ENCODE measurements around the gene TTC24.
A peak's percentile ranks its signal among the peaks of the same experiment; 100 is the strongest.
"Not testable (repeated sequence)": the region's sequence is repeated elsewhere in the genome, so short reads cannot be mapped to it uniquely, and the experiment has no call there.

Gene TTC24

DNA sequence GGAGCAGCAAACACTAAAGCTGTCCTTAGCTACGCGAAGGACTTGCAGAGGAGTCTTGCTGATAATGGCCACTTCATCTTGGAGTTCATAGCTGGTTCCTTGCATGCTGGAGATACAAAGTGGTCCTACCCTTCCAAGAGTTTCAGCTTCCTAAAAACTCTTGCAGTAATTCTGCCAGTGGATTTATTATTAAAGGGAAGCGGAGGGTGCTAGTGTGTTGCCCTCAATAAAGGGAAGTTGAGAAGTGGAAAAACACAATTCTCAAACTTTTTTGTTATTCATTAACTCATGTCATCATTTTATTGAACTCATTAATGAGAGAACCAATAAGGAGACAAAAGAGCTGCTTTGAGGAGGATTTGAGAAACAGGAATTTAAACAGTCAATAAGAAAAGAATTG is 33.1 kb downstream of the TTC24 start:
- no peak for DNase-seq

DNA sequence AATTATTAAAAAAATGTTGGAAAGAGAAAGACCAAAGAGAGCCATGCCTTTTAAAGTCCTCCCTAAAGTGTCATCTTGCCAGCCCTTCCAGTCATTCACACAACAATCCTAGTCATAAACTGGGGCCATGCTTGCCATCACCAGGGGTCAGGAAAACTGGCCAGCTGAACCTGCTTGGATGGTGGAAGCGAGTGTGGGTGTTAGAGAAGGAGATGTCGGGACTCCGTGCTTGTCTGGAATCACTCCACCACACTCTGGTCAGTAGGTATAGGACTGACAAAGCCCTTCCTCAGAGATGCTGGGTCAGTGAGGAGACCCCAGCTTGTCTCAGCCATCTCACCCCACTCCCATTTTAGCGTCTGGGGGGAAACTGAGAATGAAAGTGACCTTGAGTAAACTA is 36.4 kb downstream of the TTC24 start:
- DNase-seq: no peak

DNA sequence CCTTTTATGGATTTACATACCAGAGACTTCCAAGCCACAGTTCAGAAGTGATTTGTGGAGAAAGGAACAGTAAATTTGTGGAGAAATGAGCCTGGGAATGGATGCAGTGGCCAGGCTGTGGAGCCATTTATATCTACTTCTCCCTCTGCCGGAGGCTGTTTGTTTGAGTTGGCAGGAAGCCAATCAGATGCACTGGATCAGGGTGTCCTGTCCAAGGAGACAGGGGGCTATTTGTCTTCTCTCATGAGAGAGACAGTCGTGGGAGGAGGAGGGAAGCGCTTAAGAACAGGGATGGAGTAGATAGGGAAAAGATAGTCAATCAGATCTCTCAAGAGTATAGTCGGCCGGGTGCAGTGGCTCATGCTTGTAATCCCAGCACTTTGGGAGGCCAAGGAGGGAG is 36.9 kb downstream of the TTC24 start:
- peak; percentile 90 for DNase-seq

DNA sequence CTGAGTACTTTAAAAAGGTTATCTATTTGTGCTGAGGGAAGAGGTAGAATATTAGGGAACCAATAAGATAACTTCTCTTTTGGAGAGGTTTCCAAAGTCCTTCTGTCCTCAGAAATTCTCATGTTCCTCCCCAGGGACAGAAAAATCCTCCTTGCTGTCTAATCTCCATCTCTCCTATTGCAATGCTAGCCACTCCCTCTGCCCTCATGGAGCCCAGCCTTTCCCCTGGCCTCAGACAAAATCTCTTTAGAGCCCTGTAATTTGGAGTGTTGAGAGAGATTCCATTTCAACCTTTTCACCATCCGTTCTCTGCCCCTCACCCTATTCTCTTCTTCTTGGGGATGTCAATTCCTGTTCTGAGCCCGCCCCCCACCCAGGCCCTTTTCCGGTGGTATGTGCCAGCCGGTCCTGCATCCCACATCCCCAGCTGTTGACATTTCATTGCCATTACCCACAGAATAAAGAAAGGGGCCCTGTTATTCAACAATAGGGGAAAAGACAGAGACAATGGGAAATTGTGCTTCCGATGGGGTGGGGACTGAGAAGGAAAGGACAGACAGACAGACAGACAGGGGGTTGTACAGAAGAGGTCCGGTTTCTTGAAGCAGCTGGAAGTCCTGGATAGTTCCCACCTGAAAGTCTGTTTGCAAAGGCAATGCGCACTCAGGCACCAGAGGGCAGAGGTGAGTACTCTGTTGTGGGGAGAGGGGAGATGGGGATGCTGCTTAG is 39.5 kb downstream of the TTC24 start, which contains the start of gene HAPLN2:
HAPLN2 (plus strand) TSS at position 563 of the 729 bp plus-strand sequence. CDS start 4,076 bp downstream, outside the sequence.
- DNase-seq: peak; percentile 71

DNA sequence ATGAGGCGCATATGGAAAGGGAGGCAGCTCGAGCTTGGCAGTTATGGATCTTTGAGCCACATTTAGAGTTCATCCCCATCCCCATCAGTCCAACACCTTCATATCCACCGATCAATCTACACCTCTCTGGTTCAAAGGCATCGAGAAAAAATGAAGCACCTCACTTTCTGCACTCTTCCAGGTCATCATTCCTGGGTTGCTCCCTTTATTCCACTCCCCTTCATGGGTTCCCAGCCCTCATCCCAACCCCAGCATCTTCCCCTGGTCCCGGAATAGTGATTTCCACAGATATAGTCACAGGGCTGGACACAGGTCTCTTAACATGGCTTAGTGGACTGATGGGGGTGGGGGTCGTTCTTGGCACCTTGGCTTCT is 40.0 kb downstream of the TTC24 start:
- no peak for DNase-seq

DNA sequence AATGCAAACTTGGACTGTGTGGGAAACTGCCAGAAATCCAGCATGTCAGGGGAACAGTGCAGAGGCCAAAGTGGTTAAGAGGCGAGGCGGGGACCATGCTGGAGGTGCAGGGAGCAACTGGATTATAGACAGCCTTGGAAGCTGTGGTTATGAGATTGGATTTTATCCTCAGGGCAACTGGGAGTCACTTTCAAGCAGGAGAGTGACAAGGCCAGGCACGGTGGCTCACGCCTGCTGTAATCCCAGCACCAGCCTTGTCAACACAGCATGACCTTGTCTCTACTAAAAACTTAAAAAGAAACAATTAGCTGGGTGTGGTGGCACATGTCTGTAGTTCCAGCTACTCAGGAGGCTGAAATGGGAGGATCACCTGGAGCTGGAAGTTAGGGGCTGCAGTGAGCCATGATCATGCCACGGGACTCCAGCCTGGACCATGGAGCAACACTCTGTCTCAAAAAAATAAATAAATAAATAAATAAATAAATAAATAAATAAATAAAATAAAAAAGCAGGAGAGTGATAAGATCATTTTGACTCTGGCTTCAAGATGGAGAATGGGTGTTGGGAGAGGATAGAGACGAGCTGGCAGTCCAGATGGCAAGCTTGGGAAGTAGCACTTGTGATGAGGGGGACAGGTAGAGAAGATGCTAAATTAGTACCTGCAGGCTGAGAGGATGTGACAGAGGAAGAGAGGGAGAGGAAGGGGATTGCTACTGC is 43.2 kb downstream of the TTC24 start:
- peak; percentile 20 for DNase-seq

DNA sequence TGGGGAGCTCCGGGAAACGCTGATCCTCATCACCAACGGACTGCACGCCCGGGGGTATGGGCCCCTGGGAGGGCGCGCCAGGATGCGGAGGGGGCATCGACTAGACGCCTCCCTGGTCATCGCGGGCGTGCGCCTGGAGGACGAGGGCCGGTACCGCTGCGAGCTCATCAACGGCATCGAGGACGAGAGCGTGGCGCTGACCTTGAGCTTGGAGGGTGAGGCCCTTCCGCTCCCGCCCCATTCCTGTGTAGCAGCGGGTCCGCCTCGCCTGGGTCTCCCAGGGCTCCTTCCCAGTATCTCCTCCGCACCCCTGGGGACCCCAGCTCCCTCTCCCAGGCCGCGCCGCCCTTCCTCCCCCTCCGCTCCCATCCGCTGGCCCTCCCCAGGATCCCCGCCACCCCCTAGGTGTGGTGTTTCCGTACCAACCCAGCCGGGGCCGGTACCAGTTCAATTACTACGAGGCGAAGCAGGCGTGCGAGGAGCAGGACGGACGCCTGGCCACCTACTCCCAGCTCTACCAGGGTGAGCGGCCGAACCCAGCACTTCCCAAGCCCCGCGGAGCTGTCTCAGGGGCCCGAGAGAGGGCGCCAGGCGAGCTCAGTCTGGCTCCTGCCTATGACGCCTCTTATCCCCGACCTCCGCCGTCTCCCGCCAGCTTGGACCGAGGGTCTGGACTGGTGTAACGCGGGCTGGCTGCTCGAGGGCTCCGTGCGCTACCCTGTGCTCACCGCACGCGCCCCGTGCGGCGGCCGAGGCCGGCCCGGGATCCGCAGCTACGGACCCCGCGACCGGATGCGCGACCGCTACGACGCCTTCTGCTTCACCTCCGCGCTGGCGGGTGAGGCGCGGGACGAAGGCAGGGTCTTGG is 44.7 kb downstream of the TTC24 start:
- DNase-seq: peak; percentile 75

DNA sequence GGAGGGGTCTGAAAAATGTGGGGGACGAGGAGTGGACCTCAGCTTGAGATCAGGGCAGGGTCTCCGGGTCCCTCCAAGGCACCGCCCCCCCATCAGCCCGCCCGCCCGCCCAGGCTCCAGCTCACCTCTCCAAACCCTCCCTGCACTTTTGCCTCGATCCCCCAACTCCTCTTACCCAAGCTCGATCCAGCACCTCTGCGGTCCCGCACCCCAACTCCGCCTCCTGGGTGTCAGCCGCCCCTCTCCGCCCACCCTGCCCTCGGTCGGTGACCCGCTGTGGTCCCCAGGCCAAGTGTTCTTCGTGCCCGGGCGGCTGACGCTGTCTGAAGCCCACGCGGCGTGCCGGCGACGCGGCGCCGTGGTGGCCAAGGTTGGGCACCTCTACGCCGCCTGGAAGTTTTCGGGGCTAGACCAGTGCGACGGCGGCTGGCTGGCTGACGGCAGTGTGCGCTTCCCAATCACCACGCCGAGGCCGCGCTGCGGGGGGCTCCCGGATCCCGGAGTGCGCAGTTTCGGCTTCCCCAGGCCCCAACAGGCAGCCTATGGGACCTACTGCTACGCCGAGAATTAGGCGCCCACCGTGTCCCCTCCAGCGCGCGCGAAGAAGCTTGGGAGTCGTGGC is 45.4 kb downstream of the TTC24 start:
- DNase-seq: peak; percentile 33

DNA sequence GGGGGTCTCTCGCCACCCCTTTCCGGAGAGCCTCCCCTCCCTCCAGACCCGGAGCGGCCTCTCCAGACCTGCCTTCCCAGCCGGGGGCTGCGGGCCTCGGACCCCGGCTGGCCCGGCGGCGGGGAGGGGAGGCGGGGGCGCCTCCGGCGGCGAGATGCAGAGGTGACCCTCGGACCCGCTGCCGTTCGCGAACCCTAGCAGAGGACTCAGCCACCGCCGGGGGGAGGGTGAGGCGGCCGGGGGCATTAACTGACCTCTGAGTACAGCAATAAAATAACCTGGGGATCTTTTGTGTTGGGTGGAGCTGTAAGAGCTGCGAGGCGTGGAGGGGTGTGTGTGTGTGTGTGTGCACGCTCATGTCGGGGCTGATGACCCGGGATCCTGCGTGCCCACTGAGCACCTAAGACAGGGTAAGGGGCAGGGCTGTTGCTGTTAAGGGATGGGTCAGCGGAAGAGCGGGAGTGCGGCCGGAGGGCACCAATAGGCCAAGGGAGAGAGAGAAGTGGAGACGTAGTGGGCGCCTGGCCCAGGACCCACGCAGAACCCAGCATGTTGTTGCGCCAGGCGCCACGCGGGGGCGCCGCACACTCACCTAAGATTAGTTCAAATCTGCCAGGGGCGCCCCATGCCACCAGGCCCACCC is 46.0 kb downstream of the TTC24 start:
- peak; percentile 67 for DNase-seq

DNA sequence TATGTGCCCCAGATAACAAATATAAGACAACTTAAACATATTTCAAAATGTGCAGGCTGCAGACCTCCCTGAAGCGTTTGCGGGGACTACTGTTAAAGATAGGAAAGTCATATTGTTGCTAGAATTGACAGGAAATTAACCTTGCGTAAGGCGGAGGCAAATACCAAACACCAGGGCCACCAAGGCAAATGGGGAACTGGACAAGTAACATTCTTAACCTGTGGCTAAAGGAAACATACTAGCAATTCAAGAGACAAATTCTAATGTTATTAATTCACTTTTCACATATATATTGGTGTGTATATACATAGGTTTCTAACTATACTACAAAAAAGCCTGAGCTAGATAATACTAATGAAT is 46.5 kb downstream of the TTC24 start:
- DNase-seq: no peak

DNA sequence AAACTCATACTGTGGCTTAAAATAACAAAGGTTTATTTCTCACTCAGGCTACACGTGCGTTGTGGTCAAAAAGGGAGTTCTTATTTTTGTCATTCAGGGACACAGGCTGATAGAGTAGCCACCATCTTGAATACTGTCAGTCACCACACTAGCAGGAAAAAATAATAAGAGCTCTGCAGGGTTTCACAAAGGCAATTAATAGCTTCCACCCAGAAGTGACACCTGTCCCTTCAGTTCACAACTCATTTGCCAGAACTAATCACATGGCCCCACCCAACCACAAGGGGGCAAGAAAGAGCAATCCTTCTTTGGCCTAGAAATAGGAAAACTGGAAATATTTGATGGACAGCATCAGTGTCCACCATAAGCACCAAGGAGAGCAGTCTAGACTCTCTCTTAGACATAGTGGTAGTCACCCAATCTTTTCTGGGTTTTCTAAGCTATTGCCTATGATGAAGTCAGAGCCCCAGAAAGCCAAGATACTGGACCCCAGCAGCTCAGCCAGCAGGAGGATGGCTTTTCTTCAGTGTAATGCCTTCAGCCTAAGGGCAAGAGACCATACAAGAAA is 47.9 kb downstream of the TTC24 start:
- peak; percentile 75 for DNase-seq

DNA sequence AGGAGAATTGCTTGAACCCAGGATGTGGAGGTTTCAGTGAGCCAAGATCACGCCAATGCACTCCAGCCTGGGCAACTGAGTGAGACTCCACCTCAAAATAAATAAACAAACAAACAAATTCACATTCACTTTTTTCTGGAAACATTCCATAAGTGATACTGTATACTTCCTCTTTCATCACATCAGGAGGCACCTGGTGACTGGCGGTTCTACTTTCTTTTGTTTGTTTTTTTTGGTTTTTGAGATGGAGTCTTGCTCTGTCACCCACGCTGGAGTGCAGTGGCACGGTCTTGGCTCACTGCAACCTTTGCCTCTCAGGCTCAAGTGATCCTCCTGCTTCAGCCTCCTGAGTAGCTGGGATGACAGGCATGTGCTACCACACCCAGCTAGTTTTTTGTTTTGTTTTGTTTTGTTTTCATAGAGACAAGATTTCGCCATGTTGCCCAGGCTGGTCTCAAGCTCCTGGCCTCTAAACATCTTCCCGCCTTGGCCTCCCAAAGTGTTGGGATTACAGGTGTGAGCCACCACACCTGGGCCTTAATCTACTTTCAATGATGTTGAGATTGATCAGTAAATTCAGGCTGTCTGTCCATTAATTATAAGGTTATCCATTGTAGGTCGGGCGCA is 50.4 kb downstream of the TTC24 start:
- no peak for DNase-seq

DNA sequence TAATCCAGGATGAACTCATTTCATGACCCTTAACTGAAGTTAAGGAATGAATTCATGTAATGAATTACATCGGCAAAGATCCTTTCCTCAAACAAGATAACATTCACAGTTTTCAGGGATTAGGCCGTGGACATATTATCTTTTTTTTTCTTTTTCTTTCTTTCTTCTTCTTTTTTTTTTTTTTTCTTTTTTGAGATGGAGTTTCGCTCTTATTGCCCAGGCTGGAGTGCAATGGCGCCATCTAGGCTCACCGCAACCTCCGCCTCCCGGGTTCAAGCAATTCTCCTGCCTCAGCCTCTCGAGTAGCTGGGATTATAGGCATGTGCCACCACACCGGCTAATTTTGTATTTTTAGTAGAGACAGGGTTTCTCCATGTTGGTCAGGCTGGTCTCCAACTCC is 51.6 kb downstream of the TTC24 start:
- not testable (repeated sequence) for DNase-seq

DNA sequence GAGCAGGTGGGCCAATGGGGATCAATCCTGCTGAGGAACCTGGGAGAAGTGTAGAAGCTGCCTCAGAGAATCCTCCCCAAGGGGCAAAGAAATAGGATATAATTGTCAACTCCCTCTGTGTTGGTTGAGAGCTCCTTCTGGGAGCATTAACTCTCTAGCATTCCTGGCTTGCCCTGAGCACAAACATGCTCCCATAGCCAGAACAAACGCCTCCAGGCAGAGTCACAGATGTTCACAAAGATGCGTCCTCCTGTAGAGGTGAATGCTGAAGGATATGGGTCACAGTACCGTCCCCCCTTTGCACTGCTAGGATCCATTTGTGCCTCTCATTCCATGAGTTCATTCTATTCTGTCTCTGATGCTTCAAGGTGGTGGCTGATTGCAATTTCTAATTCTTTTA is 52.8 kb downstream of the TTC24 start:
- DNase-seq: peak; percentile 84

Data from NCI-H69 (cell line).